ENCODE results near the gene SNX9.
"Not testable (repeated sequence)": the region's sequence is repeated elsewhere in the genome, so short reads cannot be mapped to it uniquely, and the experiment has no call there.

The SNX9 gene

GRCh38 chr6:157832250-157832967 is 9.4 kb downstream of the SNX9 start:
- DNase-seq = no peak

- no peak for DNase-seq
Observed at GRCh38 chr6:157834549-157834948, 11.5 kb downstream of the SNX9 start.

DNA sequence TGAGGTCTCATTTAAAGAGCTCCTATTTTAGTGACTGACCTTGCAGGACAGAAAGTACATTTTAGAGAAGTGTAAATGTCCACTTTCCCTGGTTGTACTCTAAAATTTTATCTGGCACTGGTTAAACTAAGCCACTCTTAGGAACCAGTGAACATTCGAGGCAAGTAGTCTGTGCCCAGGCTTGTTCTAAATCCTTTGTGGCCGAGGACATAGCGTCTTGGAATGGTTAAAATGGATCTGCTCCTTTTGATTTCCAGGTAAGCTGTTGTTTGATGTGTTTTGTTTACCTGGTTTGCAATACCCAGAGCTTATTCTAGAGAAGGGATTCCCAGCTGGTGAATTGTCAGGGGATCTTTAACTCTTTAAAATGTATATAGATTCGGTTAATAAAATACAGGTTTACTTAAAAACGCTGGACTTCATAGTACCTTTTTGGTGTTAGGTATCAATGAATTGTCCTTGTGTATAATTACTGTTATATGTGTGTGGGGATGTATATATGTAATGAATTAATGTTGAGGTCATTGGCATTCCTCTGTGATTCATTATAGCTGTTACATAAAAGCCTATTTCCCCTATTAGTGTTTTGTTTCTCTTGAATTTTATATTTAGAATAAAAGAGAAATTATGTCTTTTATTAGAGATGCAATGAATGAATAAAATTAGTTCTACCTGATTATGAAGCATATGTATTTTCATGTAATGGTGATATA is 15.8 kb downstream of the SNX9 start:
- no peak for DNase-seq

GRCh38 chr6:157839606-157840005 is 16.6 kb downstream of the SNX9 start:
- DNase-seq = no peak

DNA sequence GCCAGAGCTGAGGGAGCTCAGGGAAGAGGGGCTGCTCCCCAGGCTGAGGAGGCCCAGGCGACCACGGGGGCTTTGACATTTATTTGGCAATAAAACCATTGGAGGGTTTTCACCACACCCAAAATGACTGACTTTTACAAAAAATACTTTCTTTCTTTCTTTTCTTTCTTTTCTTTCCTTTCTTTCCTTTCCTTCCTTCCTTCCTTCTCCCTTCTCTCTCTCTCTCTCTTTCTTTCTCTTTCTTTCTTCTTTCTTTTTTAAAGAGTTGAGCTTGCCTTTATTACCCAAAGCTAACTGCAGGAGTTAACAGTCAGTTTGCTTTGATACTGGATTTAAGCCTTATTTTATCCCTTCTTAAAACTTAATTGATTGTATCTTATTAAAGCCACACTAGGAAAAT is 17.2 kb downstream of the SNX9 start:
- no peak for DNase-seq

DNA sequence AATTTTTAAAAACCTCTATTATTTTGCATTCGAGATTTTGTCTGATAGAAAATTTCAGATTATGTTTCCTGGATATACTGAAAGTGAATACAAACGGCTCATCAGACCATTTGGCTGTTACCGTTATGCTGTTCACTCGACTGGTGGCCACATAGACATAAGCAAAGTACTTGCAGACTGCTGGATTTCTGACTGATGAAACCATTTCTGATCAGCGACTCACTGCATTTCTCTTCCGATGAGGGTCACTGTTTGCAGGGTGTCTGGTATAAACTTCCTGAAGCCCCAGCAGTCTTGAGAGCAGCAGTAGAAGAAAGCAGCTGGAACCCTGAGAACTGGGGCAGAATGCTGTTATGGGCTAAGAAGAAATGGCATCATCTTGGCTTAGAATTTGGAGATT is 17.7 kb downstream of the SNX9 start:
- no peak for DNase-seq

GRCh38 chr6:157841211-157841840 is 18.3 kb downstream of the SNX9 start:
- DNase-seq = no peak

DNA sequence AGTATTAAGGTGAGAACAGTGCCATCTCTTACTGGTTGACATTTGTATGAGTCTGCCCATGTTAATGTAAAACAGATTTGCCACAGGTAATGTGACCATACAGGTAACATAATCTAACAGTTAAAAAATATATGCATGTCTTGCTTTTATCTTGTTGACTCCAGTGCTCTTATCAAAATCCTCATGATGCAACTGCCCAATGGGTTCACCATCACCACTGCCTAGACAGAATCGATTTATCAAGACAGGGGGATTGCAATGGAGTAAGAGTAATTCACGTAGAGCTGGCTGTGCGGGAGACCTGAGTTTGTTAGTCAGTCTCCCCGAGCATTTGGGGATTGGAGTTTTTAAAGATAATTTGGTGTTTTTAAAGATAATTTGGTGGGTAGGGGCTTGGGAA is 19.2 kb downstream of the SNX9 start:
- no peak for DNase-seq

- not testable (repeated sequence) for DNase-seq
Observed at GRCh38 chr6:157844196-157844595, 21.1 kb downstream of the SNX9 start.

DNA sequence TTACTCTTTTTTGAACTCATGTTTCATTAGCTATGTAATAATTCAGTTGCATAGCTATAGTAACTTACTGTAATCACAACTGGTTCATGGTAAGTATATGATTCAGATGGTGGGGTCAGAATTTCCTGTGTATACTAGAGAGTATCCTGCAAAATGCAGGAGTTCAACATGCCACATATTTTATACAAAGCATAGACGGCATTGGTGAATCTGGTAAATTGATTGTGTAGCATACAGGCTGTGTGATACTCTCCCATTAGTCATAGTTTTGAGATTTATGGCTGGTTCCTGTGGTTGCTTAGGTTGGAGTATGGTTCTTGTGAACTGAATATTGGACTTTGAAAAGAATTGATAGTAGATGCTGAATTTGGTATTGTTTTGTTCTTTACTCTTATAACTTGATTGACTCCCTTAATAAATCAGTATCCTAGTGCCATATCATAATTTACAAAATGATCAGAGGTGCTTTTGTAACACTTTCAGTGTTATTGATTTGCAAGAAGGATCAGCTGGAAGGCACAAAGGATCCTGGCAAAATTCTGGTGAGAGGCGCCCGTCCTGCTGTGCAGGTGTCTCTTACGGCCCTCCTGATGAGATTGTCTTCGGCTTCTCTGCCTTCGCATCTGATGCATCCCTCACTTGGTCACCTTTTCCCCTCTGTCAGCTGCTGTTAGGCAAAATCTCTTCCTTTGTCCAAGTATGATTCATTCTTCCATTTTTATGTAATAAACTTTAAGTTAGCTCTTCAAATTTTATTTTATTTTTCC is 22.6 kb downstream of the SNX9 start:
- no peak for DNase-seq

- DNase-seq = no peak
Observed at GRCh38 chr6:157847846-157848245, 24.8 kb downstream of the SNX9 start.

- no peak for DNase-seq
Observed at GRCh38 chr6:157848693-157849092, 25.6 kb downstream of the SNX9 start.

GRCh38 chr6:157849288-157850017 is 26.4 kb downstream of the SNX9 start:
- no peak for DNase-seq

DNA sequence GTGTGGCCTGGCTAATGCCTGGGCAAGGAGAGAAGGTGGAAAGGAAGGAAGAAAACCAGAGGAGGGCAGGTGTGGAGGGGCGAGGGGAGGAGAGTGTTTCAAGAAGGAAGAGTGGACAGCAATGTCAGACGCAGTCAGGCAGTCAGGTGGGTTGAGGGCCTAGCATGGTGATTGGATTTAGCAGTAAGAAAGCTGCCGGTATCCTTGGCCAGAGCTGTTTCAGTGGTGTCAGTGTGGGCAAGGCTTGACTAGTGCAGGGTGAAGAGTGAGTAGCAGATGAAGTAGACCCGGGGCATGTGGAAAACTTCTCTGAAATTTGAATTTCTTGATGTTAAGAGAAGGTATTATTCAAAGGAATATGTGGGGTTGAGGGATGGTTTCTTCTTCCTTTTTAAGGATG is 27.0 kb downstream of the SNX9 start:
- DNase-seq = no peak

GRCh38 chr6:157853018-157853805 is 30.2 kb downstream of the SNX9 start:
- DNase-seq = no peak

GRCh38 chr6:157853902-157854502 is 31.0 kb downstream of the SNX9 start:
- no peak for DNase-seq

DNA sequence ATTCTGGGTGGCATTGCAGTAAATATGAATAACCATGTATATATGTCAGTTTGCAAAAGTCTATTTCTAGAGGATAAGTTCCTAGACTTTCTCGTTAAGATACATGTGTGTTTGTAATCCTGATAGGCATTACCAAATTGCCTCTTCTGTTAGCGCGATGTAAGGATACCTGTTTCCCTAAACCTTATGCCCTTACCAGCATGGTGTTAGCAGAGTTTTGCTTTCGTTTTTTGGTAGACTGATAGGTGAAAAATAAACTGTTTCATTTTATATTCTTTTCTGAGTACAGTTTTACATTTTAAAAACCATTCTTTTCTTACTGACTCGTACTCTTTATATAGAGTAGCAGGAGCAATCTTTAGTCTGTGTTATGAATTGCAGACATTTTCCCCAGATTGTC is 32.3 kb downstream of the SNX9 start:
- DNase-seq = no peak

DNA sequence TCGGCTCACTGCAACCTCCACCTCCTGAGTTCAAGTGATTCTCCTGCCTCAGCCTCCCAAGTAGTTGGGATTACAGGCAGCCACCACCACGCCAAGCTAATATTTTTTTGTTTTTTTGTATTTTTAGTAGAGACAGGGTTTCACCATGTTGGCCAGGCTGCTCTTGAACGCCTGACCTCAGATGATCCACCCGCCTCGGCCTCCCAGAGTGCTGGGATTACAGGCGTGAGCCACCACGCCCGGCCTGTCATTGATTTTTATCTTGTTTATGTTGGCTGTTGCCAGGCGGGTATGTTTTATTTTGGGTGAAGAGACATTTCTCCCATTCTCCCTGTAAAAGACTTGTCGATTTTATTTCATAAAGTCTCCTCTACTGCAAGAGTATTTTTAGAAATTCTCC is 32.8 kb downstream of the SNX9 start:
- not testable (repeated sequence) for DNase-seq

- not testable (repeated sequence) for DNase-seq
Observed at GRCh38 chr6:157858664-157859063, 35.6 kb downstream of the SNX9 start.

- DNase-seq = no peak
Observed at GRCh38 chr6:157859775-157860504, 36.9 kb downstream of the SNX9 start.

All from NCI-H1930 (cell line).